GM20000 (cell line): ENCODE data around the gene IL10RB.
"Not testable (repeated sequence)": the region's sequence is repeated elsewhere in the genome, so short reads cannot be mapped to it uniquely, and the experiment has no call there.

Experiments used
- DNase-seq: peaks from one replicate; pipeline ENCODE4 v3.0.0; 2012; ENCODE audit warnings: low spot score
- CTCF ChIP-seq: IDR thresholded peaks from 2 replicates; pipeline ENCODE4 v1.5.1; 2012; ENCODE audit warnings: mild to moderate bottlenecking, control low read depth; ENCODE audit errors: extremely low read depth, missing control alignments

Gene IL10RB

GRCh38 chr21:33251119-33251518 is 15.0 kb upstream of the IL10RB start:
- no peak for DNase-seq
- no peak for TF ChIP-seq CTCF

GRCh38 chr21:33253382-33253781 is 12.8 kb upstream of the IL10RB start:
- not testable (repeated sequence) for DNase-seq

- no peak for DNase-seq
- TF ChIP-seq CTCF = no peak
Measured at GRCh38 chr21:33254766-33255165, 11.4 kb upstream of the IL10RB start.

- no peak for DNase-seq
- TF ChIP-seq CTCF = no peak
Measured at GRCh38 chr21:33255404-33255803, 10.8 kb upstream of the IL10RB start.

- TF ChIP-seq CTCF = no peak
Measured at GRCh38 chr21:33256019-33256418, 10.1 kb upstream of the IL10RB start.

GRCh38 chr21:33257094-33257803 is 8.9 kb upstream of the IL10RB start:
- no peak for DNase-seq
- TF ChIP-seq CTCF = no peak

More at GRCh38 chr21:33256019-33256418, 10.1 kb upstream of the IL10RB start:
- DNase-seq = no peak

- DNase-seq = no peak
- no peak for TF ChIP-seq CTCF
Measured at GRCh38 chr21:33258475-33258874, 7.7 kb upstream of the IL10RB start.

- DNase-seq = no peak
- no peak for TF ChIP-seq CTCF
Measured at GRCh38 chr21:33259428-33259827, 6.7 kb upstream of the IL10RB start.
